Measurements from ENCODE around the gene EPRS1.

- TF ChIP-seq CTCF (IDR thresholded peaks at IDR 0.05; ENCODE audit: poor library complexity, severe bottlenecking): no peak
- TF ChIP-seq POLR2AphosphoS5 (IDR thresholded peaks at IDR 0.05): no peak
- no peak for TF ChIP-seq TAF1 (IDR thresholded peaks at IDR 0.05; ENCODE audit: low read depth)
- TF ChIP-seq EZH2 (IDR thresholded peaks at IDR 0.05; ENCODE audit: borderline replicate concordance, insufficient read depth, low read length, poor library complexity, severe bottlenecking): no peak
- no peak for TF ChIP-seq SMC3 (conservative IDR thresholded peaks at IDR 0.05; ENCODE audit: poor library complexity)
- TF ChIP-seq REST (IDR thresholded peaks at IDR 0.05; ENCODE audit: borderline replicate concordance): no peak
- TF ChIP-seq MXI1 (conservative IDR thresholded peaks at IDR 0.05; ENCODE audit: poor library complexity, severe bottlenecking): no peak
- TF ChIP-seq EP300 (conservative IDR thresholded peaks at IDR 0.05; ENCODE audit: poor library complexity, severe bottlenecking): no peak
Measured at GRCh38 chr1:220093361-220094015, 47.2 kb upstream of the EPRS1 start.

Measured in neural cell (in vitro differentiated cells).